ENCODE results near the gene KRTAP10-4.
"Not testable (repeated sequence)": the region's sequence is repeated elsewhere in the genome, so short reads cannot be mapped to it uniquely, and the experiment has no call there.

Gene KRTAP10-4

DNA sequence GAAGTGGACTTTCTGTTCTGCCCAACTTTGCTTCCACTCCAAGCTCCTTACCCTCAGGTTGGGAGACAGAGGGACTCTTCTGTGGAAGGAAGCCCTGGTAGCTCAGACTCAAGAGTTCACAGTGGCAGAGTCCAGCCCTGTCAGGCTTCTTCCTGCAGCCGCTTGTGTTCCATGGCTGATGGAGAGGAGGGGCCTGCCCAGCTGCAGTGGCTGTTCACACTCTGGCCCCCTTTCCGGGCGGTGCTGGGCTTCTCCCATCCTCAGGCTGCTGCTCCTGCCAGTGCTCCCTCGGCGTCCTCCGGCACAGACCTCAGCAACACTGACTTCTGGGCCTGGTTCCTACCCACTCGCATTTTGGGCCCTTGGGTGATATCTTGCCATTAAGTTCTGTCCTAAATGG, 37.6 kb upstream of the KRTAP10-4 start:
- no peak for DNase-seq

- DNase-seq, result no peak
Measured at GRCh38 chr21:44537930-44538911, 35.3 kb upstream of the KRTAP10-4 start.

DNA sequence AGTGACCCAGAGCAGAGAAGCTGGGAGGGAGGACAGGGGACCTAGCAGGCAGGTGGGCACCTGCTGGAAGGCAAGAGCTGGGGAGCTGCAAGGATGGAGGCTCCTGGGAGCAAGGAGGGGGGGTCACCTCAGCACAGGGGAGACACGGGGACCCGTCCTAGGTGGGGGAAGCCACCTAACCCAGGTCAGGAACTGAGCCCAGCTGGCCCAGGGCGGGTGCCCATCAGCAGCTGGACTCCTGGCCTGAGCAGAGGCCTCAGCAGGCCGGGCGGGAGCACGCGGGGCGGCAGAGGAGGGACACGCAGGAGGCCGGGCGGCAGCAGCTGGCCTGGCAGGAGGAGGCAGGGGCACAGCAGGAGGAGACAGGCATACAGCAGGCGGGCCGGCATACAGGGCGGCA, 34.5 kb upstream of the KRTAP10-4 start:
- DNase-seq, result no peak

- no peak for DNase-seq
Measured at GRCh38 chr21:44539991-44540666, 33.4 kb upstream of the KRTAP10-4 start, which contains the start of gene KRTAP10-1. KRTAP10-1 (minus strand) TSS chr21:44540195; CDS start chr21:44540150, 45 bp downstream.

DNA sequence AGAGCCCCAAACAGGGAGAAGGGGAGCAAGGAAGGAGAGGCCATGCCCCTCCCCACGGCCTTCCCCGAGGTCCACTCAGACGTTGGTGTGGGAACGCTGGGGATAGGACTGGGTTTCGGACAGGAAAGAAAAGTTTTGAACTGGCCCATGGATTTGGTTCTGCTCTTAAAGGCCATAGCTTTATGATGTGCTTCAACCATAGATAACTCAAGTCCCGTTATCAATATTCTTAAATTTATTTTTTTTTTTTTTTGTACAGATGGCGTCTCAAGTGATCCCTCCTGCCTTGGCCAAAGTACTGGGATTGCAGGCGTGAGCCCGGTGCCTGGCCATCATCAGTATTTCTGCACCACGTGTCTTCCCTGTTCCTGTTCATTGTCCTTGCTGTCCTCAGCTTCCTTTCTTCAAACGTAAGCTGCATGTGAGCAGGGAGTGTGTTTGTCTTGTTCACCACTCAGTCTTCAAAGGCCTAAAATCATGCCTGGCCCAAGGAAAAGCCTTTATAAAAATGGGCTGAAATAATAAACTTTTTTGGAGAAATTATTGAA, 32.7 kb upstream of the KRTAP10-4 start:
- no peak for DNase-seq

- DNase-seq, result no peak
Measured at GRCh38 chr21:44542716-44543115, 30.8 kb upstream of the KRTAP10-4 start.

DNA sequence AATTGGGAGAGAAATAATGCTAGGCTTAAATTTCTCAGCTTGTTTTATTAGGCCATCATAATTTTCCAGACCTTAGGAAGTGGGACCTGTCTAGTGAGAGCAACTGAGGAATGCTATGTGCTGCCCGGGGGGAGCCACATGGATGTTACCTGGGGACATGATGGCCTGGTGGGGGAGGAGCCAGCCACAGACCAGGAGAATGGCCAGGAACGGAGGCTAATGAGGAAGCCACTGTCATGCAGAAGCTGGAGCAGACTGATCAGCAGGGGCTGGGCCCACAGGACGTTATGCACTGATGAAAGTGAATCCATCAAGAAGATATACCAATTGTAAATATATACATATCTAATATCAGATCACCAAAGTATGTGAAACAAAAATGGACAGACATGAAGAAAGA, 29.0 kb upstream of the KRTAP10-4 start:
- DNase-seq, result no peak

DNA sequence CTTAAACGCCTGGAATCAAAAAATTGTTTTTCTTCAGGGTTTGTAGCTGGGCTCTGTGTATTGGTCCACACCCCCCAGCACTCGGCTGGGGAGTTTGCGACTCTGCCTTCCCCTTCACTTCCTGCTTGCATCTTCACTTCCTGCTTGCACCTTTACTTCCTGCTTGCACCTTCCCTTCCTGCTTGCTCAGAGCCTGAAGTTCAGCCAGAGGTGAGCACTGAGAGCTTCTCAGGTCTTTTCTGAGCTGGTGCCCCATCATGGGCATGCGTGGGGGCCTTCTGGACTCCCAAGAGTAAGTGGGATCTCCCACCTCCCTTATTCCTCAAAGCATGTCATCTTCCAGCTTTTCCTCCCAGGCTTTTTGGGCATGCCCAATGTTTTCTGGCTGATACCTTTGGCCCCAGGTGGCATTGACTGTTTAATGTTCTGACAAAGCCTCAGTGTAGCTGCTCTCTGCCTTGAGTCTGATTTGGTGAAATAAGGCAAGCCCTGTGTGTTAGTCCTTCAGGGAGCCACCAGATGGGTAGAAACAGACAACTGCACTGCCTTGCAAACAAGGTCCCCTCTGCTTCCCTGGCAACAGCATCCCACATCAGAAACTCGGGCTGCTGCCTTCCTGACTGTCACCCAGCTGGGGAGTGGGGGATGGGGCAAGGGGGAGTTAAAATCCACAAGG, 25.7 kb upstream of the KRTAP10-4 start:
- DNase-seq, result peak; percentile 13

DNA sequence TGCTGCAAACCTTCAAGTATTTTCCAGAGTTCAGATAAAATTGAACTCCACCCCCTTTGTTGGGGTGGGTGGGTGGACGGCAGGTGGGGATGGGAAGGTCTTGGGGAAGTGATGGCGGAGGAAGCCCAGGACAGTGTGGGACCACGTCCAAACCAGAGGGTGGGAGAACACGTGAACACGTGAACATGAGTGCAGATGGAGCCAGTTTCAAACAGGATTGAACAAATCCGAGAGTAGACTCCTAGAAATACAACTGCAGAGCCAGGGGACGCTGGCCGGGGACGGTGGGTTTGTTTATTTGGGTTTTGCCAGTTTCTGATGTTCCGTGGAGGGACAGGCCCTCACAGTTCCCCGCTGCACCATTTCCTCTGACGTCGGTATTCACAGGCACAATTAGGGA, 25.1 kb upstream of the KRTAP10-4 start:
- no peak for DNase-seq

DNA sequence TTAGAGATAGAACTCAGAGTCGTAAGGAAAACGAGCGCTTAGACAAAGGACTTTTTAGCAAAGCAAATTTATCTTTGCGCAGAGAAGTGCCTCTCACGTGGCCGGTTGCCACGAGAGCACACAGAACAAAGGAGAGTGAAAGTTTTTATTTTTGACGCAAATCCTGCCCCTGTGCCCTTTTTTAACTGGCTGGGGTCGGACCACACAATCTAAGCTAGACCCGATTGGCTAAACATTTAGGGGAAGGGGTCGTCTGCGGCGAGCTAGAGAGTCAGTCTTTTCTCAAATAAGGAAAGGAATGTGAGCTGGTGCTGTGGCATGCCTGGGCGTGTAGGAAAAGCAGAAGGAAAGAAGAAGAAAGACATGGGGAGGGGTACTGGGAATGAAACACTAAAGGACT, 24.6 kb upstream of the KRTAP10-4 start:
- DNase-seq, result no peak

GRCh38 chr21:44549525-44550211, 23.9 kb upstream of the KRTAP10-4 start:
- no peak for DNase-seq

DNA sequence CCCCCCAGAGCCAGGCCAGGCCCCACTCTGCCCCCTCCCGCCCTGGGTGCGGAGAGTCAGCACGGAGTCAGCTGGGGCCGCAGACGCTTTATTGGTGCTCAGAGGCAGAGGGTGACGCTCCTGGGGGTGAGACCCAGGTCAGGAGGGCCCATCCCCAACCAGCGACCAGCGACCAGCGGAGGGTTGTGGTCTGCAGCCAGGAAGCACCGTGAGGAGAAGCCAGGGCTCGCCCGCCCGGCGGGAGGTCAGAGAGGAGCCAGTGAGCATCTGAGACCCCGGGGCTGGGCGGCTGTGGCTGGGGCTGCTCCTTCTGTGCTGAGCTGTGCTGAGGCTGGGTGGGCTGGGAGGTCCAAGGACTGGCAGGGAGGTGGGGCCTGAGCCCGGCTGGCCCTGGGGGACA, 23.2 kb upstream of the KRTAP10-4 start:
- DNase-seq, result not testable (repeated sequence)

- no peak for DNase-seq
Measured at GRCh38 chr21:44550807-44551206, 22.7 kb upstream of the KRTAP10-4 start.

DNA sequence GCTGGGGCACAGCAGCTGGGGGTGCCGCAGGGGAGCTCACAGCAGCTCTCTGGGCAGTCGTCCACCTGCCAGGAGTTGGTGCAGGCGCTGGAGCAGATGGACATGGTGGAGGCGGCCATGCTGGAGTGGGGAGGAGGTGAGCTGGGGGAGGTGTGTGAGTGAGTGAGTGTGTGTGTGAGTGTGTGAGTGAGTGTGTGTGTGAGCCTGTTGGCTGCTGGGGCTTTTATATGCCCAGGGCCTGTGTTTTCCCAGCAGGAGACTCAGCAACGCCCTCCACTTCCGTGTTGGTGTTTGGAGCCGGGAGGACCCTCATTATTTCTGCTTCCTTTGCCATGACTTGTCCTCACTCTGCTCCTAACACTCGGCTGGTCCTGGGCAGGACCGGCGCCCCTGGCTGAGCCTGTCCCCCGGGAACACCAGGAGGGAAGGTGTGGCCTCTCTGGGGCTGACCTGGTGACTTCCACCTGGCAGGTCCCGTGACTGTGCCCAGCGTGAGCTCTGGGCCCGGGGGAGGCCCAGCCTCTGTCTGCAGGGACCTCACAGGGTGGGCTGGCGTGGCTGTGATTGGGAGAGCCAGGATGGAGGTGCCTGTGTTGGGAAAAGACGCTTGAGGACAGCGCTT, 22.1 kb upstream of the KRTAP10-4 start, which contains the start of gene KRTAP10-2:
KRTAP10-2 (minus strand) TSS at position 166 of the 622 bp plus-strand sequence; CDS start at position 119, 47 bp downstream.
- no peak for DNase-seq

GRCh38 chr21:44552136-44552535, 21.4 kb upstream of the KRTAP10-4 start:
- DNase-seq, result no peak

DNA sequence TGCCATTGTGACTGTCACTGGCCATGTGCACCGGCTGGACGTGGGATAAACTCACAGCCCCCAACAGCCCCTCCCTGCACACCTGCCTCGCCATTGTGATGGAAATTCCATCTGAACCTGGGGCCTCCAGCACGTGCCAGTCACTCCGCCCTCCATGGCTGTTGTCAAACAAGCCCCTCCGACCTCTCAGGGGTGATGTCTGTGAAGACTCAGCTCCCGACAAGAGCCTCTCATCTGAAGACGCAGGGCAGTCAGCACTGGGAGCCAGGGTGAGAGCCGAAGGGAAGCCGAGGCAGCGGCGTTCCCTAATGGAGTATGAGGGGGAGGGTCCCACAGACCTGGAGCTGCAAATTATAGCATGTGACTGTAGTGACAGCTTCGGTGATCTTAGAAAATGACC, 20.8 kb upstream of the KRTAP10-4 start:
- no peak for DNase-seq

GRCh38 chr21:44555200-44555875, 18.2 kb upstream of the KRTAP10-4 start:
- no peak for DNase-seq

DNA sequence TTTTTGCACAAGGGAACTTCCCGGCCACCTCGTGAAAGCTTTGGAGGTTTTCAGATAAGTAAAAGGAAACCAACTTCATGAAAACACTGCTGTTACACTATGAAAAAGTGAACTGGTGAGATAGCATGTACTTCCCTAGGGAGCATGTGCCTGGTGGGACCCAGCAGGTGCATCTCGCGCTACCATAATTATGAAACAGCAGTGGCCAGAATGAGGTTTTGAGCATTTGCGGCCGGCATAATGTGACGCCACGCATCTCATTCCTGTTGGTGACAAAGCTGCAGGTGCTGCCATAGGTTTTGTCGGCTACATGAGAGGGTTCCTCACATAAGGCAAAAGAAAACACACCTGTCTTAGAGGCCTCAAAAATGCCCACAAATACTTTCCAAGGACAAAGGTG, 16.6 kb upstream of the KRTAP10-4 start:
- DNase-seq, result no peak

GRCh38 chr21:44557491-44558328, 15.8 kb upstream of the KRTAP10-4 start:
- no peak for DNase-seq

- not testable (repeated sequence) for DNase-seq
Measured at GRCh38 chr21:44558329-44558675, 15.2 kb upstream of the KRTAP10-4 start.
